GM23338 (cell line): Measurements from ENCODE around the gene SLC51A.

Source experiments
- CREB1 ChIP-seq: fragments of 250-450 bp; sonication (Bioruptor Pico); IDR thresholded peaks from 2 replicates; pipeline ENCODE4 v1.5.0; 2020; ENCODE audit warnings: low read depth, mild to moderate bottlenecking, moderate library complexity
- EZH2 ChIP-seq: fragments of 200-600 bp; sonication (generic); IDR thresholded peaks from one replicate; pipeline ENCODE4 v1.8.0; 2017; ENCODE audit warnings: antibody characterized with exemption, mild to moderate bottlenecking, low read depth; ENCODE audit not compliant: unreplicated experiment
- EZH2phosphoT487 ChIP-seq: fragments of 200-600 bp; sonication (generic); IDR thresholded peaks from one replicate; pipeline ENCODE4 v1.8.1; 2018; ENCODE audit warnings: antibody characterized with exemption; ENCODE audit not compliant: unreplicated experiment
- JUNB ChIP-seq: IDR thresholded peaks from one replicate; pipeline ENCODE4 v1.6.1; 2016; ENCODE audit warnings: antibody characterized with exemption; ENCODE audit not compliant: unreplicated experiment
- NANOG ChIP-seq: IDR thresholded peaks from 2 replicates; pipeline ENCODE4 v1.6.1; 2016; ENCODE audit warnings: antibody characterized with exemption, borderline replicate concordance
- POLR2AphosphoS5 ChIP-seq: IDR thresholded peaks from 2 replicates; pipeline ENCODE4 v1.6.1; 2016; ENCODE audit warnings: antibody characterized with exemption, low read depth
- ZNF331 ChIP-seq: fragments of 250-450 bp; sonication (Bioruptor Pico); IDR thresholded peaks from 2 replicates; pipeline ENCODE4 v1.5.0; 2020; ENCODE audit warnings: low read depth, mild to moderate bottlenecking, moderate library complexity
- TF ChIP-seq, protein P1 (sequence below), 2 experiments: fragments of 200-600 bp in 1 of 2; sonication (generic) in 1 of 2; conservative IDR thresholded peaks; 2 replicates each; pipeline versions ENCODE4 v1.5.1 to v1.6.1; 2016 to 2017; ENCODE audit warnings: antibody characterized with exemption in 2 of 2, low read depth in 2 of 2, mild to moderate bottlenecking in 2 of 2, moderate library complexity in 1 of 2
- TF ChIP-seq, protein P2 (sequence below): IDR thresholded peaks from one replicate; pipeline ENCODE4 v1.6.1; 2018; ENCODE audit warnings: antibody characterized with exemption; ENCODE audit not compliant: unreplicated experiment
- TF ChIP-seq, protein P3 (sequence below): IDR thresholded peaks from 2 replicates; pipeline ENCODE4 v1.6.1; 2016; ENCODE audit warnings: antibody characterized with exemption

DNA sequence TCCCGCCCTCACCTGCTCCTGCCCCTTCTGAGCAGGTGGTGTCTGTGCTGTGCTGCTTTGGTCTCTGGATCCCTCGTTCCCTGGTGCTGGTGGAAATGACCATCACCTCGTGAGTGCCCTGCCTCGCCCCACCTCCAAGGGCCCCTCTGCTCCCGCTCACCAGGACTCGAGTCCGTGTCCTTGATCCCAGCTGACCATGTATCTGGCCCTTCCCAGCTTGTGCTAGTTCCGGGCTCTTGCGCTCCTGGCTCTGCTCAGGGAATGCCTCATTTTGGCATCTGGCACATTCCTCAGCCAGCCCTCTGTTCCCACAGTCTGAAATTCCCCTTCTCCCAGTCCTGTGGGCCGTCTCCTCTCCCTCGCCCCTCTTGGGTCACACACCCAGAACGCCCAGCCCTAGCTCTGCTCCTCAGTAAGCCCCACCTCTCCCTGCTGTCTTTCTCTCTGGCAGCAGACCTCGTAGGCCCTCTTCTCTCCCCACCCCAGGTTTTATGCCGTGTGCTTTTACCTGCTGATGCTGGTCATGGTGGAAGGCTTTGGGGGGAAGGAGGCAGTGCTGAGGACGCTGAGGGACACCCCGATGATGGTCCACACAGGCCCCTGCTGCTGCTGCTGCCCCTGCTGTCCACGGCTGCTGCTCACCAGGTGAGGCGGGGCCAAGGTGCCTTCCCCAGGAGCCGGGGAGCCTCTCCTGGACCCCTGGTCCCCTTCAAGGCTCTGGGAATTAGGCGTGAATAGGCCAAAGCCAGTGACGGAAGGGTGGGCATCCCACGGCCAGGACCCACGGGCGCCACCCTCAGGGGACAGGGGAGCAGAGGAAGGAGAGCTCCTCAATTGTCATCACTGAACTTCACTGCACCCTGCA lies 11.5 kb downstream of the SLC51A start:
- TF ChIP-seq, protein P1, sequence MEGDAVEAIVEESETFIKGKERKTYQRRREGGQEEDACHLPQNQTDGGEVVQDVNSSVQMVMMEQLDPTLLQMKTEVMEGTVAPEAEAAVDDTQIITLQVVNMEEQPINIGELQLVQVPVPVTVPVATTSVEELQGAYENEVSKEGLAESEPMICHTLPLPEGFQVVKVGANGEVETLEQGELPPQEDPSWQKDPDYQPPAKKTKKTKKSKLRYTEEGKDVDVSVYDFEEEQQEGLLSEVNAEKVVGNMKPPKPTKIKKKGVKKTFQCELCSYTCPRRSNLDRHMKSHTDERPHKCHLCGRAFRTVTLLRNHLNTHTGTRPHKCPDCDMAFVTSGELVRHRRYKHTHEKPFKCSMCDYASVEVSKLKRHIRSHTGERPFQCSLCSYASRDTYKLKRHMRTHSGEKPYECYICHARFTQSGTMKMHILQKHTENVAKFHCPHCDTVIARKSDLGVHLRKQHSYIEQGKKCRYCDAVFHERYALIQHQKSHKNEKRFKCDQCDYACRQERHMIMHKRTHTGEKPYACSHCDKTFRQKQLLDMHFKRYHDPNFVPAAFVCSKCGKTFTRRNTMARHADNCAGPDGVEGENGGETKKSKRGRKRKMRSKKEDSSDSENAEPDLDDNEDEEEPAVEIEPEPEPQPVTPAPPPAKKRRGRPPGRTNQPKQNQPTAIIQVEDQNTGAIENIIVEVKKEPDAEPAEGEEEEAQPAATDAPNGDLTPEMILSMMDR (conservative IDR thresholded peaks at IDR 0.05; ENCODE audit: low read depth in 2 of 2), result peak in 1 of 2 experiments; percentile 42; a peak in 2 of 4 replicates
- TF ChIP-seq, protein P2, sequence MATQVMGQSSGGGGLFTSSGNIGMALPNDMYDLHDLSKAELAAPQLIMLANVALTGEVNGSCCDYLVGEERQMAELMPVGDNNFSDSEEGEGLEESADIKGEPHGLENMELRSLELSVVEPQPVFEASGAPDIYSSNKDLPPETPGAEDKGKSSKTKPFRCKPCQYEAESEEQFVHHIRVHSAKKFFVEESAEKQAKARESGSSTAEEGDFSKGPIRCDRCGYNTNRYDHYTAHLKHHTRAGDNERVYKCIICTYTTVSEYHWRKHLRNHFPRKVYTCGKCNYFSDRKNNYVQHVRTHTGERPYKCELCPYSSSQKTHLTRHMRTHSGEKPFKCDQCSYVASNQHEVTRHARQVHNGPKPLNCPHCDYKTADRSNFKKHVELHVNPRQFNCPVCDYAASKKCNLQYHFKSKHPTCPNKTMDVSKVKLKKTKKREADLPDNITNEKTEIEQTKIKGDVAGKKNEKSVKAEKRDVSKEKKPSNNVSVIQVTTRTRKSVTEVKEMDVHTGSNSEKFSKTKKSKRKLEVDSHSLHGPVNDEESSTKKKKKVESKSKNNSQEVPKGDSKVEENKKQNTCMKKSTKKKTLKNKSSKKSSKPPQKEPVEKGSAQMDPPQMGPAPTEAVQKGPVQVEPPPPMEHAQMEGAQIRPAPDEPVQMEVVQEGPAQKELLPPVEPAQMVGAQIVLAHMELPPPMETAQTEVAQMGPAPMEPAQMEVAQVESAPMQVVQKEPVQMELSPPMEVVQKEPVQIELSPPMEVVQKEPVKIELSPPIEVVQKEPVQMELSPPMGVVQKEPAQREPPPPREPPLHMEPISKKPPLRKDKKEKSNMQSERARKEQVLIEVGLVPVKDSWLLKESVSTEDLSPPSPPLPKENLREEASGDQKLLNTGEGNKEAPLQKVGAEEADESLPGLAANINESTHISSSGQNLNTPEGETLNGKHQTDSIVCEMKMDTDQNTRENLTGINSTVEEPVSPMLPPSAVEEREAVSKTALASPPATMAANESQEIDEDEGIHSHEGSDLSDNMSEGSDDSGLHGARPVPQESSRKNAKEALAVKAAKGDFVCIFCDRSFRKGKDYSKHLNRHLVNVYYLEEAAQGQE, result no peak
- TF ChIP-seq, protein P3, sequence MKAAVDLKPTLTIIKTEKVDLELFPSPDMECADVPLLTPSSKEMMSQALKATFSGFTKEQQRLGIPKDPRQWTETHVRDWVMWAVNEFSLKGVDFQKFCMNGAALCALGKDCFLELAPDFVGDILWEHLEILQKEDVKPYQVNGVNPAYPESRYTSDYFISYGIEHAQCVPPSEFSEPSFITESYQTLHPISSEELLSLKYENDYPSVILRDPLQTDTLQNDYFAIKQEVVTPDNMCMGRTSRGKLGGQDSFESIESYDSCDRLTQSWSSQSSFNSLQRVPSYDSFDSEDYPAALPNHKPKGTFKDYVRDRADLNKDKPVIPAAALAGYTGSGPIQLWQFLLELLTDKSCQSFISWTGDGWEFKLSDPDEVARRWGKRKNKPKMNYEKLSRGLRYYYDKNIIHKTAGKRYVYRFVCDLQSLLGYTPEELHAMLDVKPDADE, result no peak
- no peak for TF ChIP-seq ZNF331
- no peak for TF ChIP-seq POLR2AphosphoS5
- TF ChIP-seq NANOG, result no peak
- no peak for TF ChIP-seq EZH2
- TF ChIP-seq CREB1 (CRISPR knock-in tag), result no peak
- no peak for TF ChIP-seq JUNB
- no peak for TF ChIP-seq EZH2phosphoT487
